ENCODE data around the gene PARVA.
"Not testable (repeated sequence)": the region's sequence is repeated elsewhere in the genome, so short reads cannot be mapped to it uniquely, and the experiment has no call there.

The PARVA gene, protein sequence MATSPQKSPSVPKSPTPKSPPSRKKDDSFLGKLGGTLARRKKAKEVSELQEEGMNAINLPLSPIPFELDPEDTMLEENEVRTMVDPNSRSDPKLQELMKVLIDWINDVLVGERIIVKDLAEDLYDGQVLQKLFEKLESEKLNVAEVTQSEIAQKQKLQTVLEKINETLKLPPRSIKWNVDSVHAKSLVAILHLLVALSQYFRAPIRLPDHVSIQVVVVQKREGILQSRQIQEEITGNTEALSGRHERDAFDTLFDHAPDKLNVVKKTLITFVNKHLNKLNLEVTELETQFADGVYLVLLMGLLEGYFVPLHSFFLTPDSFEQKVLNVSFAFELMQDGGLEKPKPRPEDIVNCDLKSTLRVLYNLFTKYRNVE

DNA sequence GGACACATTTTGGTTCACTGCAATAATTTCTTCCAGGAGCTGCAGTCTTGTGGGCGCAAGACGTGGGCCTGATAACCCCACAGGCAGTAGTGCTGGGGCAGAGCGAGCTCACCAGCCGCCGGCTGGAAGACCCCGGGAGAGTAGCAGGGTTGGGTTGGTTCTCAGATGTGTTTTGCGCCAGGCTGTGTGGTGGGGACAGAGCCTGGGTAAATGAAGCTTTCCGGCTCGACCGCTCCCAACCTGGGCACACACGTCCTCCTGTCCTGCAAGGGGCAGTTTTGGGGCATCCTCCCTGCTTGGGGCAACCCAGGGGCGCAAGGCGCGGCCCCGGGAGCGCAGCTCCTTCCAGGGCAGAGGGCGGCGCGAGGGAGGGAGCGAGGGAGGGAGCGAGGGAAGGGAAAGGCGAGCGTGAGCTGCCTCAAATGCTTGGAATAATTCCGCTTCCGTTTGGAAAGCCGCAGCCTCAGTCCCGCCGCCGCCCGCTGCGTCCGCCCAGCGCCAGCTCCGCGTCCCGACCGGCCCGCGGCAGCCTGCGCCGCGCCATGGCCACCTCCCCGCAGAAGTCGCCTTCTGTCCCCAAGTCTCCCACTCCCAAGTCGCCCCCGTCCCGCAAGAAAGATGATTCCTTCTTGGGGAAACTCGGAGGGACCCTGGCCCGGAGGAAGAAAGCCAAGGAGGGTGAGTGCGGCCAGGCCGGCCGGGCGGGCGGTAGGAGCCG, at the start of gene PARVA:
Gene PARVA (plus strand): TSS at position 466 of the 718 bp plus-strand sequence. CDS start 77 bp downstream, at position 543.
- peak; percentile 80 for DNase-seq (ENCODE audit: low spot score)

DNA sequence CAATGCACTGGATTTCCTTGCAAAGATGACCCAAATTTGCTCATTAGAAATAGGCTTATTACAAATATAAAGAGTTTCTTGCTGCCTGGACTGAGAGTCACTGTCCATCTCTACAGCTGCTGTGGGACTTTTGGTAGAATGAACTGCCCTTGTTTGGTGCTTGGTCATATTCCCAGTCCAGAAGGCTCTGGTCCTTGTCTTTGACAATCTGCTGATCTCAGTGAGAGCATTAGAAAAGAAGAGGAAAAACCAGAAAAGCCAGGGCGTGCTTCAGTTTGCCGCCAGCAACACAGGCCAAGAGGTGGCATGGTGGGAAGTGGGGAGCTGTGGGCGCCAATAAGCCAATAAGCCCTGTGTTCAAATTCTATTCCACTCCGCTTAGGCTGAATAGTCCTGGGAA, 48.2 kb upstream of the PARVA start:
- no peak for DNase-seq (ENCODE audit: low spot score)

DNA sequence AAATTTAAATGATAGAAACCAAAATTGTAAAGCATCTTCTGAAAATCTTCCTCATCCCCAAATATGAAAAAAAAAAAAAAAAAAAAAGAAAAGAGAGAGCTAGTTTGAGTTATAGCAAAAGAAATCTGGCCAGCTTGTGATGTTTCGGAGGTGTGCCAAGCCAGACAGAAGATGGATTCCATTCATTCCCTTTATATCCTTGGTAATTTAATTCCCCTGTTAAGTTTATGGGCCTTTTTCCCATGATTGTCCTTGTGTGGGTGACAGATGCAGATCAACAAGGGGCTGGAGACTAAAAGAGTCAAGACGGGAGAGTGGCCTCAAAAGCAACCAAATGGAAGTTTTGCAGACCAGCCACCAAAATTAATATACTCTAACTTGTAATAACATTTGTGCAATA, 47.6 kb upstream of the PARVA start:
- DNase-seq (ENCODE audit: low spot score): no peak

DNA sequence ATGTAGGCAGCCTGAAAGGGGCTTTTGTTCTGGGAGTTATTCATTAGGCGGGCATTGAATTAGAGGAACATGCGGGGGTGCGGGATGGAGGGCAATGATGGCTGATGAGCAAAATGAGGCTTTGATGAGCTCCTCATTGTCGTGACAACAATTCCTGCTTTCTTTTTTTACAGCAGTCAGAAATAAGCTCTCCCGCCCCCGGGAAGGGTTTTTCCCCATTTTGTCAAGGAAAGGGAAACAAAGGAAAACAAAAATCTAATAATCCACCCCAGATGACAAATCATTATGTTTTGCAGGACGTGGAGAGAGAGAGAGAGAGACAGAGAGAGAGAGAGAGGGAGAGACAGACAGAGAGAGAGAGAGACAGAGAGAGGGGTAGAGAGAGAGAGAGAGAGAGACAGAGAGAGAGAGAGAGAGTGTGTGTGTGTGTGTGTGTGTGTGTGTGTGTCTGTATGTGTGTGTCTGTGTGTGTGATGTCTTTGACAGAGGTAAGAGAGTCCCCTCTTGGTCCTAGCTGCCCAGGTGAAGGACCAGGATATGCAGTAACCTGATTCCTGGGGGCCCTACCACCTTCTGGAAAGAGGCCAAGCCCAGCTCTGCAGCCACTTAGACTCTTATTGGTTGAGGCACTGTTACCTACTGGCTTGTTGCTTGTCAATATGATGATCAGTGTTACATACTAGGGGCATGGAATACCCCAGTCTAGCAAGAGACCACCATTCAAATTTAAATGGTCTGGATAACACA, 46.7 kb upstream of the PARVA start:
- no peak for DNase-seq (ENCODE audit: low spot score)

DNA sequence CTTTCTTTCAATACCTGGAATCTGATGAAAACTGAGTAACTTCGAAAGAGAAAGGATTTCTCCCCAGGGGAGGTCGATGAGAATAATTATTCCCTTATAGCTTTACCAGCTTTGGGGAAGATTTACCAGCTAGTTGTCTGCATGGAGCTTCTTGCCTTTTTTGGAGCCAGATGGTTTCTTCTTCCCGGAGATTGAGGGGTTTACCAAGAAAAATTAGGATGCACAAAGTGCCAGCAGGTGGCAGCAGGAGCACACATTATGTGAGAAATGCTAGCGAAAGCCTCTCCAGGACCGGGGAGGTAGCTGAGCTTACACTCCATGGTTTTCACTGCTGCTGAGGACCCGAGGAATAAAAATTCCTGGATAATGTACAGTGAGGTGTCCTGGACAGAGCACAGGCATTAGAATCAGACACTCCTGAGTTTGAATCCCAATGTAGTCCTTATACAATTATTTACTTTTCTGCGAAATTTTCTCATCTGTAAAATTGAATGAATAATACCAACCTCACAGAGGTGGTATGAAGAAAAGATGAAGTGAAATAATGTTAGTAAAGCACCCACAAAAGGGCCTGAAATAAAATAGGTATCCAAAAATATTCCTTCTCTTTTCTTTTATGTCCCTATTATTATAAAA, 46.0 kb upstream of the PARVA start:
- DNase-seq (ENCODE audit: low spot score): peak; percentile 71

DNA sequence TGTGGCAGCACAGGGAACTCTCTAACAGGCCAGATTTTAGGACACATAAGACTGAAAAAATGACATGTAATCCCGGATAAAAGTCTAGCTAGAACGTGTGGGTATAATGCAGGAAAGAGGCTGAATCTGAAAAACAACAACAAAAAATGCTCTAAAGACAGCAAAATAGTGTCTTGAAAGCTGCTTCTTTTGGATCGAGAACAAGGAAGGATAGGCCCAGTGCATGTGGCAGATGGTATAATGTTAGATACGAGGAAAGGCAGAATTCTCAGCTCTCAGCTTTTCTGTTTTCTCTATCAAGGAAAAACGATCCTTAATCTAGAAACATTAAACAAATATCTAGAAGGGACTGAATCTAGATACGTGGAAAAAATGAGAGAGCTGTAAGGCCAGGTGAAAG, 33.8 kb upstream of the PARVA start:
- DNase-seq (ENCODE audit: low spot score): no peak

DNA sequence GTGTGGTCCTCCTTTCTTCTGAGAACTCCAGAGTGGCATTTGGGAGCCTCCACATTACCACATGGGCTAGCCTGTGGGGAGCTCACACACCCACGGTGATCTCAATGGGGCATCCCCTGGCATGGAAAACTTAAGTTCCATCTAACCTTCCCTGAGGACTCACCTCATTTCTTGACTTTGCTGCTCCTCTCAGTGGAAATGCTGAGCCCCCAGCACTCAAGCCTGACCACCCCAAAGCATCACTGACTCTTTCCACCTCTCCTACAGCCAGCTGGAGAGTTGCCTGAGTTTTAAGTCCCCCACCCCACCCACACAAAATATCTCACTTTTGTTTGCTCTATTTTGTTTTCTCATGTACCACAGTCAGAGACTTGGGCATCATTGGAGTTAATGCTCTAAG, 23.8 kb upstream of the PARVA start:
- no peak for DNase-seq (ENCODE audit: low spot score)

DNA sequence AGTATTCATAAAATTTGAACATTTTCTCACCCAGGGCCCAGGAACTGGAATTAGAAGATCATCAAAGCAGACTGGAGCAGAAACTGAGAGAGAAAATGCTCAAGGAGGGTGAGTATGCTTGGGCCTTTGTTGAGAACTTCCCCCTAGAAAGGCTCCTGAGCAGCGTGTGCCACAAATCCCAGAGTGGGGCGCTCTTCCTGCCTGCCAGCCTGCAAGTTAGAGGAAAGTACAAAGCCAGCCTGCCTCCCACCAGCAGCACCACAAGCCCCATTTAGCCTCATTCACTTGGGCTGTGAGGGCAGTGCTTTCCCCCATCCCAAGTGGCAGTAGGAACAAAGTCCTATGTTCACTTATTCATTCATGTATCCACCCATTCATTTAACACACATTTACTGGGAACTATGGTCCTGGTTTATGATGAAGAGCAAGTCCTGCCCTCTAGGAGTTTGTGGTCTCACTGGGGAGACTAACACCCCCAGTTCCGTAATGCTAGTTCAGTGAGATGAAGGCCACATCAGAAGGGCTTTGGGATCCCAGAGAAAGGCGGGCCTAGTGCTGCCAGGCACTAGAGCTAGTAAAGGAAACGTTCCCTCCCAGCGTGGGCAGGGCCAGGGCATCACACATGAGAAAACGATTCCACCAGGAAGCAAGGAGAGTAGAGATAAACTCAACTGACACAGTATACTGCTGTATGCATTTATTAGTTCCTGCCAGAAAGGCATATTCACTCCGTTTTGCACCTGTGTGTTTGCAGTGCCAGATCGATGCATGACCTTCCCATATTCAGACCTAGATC, 22.4 kb upstream of the PARVA start:
- DNase-seq (ENCODE audit: low spot score): no peak

DNA sequence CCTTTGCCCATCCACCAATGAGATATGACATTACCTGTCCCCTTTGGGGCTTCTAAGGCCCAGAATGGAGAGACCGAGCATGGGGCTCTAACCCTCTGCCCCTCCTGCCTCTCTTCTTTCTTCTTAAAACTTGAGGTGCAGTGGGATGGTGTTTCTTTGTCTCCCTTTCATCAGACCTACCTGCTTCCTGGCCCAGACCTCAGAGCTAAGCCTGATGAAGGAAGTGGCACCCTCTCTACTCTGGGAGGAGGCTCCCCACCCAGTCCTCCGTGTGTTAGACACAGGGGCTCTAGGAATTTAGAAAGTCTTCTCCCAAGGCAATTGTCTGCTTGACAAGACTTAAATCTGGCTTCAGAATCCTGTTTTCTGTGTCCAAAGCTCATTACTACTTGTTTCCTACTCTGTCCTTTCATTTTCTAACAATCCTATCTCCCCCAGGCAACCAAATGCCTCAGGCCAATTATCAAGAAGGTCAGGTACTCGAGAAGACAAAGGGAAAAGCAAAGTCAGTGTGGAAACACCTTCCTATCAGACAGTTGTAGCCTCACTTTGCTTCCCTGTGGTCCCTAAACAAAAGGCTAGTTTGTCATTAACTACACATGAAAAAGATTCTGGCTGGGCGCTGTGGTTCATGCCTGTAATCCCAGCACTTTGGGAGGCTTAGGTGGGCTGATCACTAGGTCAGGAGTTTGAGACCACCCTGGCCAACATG, 20.3 kb upstream of the PARVA start:
- DNase-seq (ENCODE audit: low spot score): no peak

DNA sequence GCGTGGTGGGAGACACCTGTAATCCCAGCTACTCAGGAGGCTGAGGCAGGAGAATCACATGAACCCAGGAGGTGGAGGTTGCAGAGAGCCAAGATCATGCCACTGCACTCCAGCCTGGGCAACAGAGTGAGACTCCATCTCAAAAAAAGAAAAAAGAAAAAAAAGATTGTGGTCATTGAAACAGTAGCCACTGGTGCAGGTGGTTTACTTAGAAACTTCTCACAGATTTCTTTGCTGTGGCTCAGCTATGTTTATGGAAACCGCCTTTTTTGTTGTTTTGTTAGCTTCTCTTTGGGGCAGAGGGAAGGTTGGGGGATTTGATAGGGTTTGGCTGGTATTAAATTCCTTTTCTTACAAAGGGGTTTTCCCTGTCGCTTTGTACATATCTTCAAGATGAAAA, 19.7 kb upstream of the PARVA start:
- DNase-seq (ENCODE audit: low spot score): not testable (repeated sequence)

DNA sequence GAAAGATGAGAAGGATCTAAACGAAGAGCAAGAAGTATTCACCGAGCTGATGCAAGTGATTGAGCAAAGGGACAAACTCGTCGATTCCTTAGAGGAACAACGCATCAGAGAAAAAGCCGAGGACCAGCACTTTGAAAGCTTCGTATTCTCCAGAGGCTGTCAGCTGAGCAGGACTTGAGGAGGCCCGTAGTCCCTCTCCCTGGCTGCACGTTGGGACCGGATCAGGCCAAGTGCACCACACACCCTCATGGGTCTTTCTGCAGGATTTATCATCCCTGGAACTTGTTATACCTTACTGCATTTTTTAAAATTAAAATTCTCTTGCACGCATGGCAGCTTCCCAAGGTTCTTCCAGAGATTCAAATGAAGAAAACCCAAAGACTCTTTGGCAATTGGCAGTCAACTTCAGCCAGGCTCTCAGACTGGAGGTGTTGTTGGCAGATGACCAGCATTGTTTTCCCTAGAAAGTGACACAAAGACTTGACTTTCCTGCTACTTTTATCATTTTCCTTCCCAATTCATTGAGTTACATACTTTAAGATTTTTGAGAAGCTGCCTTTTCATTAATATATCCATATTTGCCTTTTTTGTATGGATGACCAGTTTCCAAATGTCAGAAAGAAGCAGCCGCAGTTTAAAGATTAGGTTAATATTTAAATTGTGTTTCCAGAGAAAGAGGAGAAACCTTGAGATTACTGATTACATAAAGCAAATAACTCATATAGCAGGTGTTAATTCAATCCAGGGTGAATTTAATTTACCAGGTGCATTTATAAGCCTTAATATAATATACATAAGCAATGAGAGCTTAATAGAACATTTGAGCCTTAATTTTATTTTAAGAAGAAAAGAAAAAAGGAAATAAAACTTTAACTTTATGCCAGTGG, 18.8 kb upstream of the PARVA start:
- DNase-seq (ENCODE audit: low spot score): no peak

DNA sequence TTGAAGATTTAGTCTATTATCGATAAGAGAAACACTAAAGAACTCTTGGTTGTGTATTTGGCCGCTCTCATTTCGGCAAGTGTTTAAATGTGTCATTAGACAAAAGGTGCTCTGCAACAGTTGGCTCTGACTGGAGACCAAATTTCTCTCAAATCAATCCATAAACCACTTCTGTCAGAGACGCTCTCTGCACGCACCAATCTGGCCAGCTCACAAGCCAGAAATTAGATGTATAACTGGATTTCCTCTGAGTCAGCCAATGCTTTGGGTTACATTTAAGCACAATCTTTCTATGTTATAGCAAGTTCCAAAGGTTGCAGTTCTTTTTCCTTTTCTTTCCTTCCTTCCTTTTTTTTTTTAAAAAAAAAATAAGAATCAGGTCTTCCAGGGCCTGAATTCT, 17.6 kb upstream of the PARVA start:
- DNase-seq (ENCODE audit: low spot score): no peak

DNA sequence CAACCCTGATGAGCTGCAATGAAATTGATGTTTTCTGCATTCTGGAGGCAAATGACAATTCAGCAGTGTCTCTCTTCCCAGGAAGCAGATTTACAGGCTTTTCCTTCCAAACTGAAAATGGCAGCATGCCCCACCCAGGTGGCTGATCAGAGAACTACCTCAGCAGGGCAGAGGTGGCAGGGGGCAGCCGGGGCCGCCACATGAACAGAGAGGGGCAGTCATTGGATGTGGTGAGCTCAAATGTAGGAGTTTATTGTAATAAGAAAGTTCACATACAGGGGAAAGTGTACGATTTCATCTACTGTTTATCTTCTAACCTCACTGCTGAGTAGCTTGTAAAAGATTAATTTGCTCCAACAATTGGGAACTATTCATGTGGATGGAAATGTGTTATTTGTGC, 15.7 kb upstream of the PARVA start:
- DNase-seq (ENCODE audit: low spot score): no peak

DNA sequence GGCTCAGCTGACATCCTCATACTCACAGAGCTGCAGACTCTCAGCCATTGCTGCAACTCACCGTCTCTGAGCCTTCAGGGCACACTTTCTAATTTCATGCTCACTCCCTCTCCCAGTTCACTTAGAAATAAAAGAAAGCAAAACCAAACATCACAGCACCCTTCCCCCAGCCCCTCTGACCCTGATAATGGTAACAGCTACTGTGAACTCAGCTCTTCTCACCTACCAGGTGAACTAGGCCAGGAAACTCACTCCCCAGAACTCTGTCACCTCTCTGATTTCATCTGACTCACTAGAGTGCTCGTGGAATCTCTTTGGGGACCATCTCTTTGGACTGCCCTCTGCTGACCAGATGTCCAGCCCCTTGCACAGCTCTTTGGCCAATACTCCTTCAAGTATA, 14.5 kb upstream of the PARVA start:
- DNase-seq (ENCODE audit: low spot score): no peak

DNA sequence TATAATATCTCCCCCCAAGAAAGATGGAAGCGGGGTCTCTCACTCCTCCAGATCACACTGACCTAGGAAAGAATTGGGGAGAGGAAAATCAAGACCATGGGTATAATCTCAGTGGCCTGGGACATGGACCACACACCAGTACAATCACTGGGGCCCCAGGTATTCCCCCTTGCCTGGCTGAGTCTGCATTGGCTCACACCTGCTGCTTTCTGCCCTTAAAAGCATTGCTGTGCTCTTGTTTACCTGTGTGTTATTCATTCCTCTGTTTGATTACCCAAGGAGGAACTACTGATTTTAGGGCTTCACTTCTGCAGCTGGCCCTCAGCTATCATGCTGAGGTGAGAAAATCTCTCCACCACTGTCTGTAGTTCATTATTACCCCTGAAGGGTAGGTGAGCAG, 14.0 kb upstream of the PARVA start:
- DNase-seq (ENCODE audit: low spot score): no peak

DNA sequence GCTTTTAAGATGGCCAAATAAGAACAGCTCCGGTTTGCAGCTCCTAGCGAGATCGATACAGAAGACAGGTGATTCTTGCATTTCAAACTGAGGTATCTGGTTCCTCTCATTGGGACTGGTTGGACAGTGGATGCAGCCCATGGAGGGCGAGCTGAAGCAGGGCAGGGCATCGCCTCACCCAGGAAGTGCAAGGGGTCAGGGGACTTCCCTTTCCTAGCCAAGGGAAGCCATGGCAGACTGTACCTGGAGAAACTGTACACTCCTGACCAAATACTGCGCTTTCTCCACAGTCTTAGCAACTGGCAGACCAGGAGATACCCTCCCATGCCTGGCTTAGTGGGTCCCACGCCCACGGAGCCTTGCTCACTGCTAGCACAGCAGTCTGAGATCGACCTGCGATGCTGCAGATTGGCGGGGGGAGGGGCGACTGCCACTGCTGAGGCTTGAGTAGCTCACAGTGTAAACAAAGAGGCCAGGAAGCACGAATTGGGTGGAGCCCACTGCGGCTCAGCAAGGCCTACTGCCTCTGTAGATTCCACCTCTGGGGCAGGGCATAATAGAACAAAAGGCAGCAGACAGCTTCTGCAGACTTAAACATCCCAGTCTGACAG, 11.3 kb upstream of the PARVA start:
- not testable (repeated sequence) for DNase-seq (ENCODE audit: low spot score)

DNA sequence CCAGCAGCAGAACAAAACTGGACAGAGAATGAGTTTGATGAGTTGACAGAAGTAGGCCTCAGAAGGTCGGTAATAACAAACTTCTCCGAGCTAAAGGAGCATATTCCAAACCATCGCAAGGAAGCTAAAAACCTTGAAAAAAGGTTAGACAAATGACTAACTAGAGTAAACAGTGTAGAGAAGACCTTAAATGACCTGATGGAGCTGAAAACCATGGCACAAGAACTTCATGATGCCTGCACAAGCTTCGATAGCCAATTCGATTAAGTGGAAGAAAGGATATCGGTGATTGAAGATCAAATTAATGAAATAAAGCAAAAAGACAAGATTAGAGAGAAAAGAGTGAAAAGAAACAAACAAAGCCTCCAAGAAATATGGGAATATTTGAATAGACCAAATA, 10.3 kb upstream of the PARVA start:
- DNase-seq (ENCODE audit: low spot score): not testable (repeated sequence)

DNA sequence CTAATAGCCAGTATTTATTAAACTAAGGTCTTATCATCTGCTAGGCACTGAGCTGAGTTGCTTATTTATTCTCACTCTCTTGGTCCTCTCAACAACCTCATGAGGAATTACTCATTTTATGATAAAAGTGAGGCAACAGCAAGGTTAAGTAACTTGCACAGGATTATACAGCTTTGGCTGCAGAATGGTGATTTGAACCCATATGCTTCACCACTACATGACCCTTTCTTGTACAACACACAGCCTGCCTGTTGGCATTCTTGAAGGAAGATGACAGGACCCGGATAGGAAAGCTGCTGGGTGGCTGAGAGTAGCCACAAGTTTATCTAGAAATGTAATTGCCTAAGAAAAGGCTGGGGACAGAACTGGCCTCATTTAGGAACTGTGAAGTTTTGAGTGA, 5.3 kb upstream of the PARVA start:
- DNase-seq (ENCODE audit: low spot score): no peak

DNA sequence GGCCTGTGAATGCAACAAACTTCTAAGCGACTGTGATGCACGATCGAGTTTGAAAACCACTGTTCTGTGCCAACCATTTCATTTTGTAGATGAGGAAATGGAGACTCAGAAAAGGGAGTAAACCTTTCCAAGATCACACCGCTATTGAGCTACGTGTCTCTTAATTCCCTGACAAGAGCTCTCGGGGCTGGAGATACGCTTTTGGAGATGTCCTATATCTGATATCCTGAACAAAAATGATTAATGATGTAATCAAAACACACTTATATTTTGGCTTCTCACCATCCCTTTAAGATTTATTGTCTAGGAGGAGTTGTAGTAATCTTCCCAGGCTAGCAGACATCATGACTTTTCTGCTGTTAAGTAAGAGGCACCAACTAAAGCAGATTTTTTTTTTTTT, 1.7 kb upstream of the PARVA start:
- no peak for DNase-seq (ENCODE audit: low spot score)
